Head of caudate nucleus (tissue), 42 donors: ENCODE results near the gene HEPACAM.

Experiments
- DNase-seq, 42 donors: peaks; one replicate each; pipeline versions ENCODE4 v3.0.0 to v3.0.0-alpha.2; 2020 to 2021; ENCODE audit warnings: mixed read lengths in 7 of 42
- intact Hi-C: fragments of 100-400 bp; cut with DNase I; formaldehyde crosslinking; loops from one replicate; pipeline ENCODE4 v1.15.0; 2022

The HEPACAM gene

DNA sequence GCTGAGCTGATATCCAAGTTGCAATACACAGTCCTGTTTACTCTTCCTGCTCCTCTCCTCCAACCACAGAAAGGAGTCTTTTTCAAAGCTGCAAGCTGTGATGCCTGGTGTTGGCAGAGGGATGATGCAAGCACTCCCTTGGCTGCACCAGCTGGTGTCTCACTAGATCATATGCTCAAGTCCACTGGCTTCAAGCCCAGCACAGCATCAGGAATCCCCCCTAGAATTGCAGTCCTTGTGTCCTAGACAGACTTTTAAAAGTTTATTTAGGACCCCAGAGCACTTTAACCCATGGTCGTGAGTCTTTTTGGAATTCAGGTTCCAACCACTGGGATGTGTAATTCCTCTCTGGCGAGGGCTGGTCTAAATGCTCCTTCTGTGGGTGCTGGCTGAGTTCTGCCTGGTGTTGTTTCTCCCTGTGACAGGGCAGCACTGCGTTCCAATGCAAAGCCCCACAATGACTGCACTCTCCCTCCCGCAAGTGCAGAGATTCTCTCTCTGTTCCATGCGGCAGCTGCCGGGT lies 18.7 kb downstream of the HEPACAM start:
- peak; percentile 51 to 93 (median 78) for DNase-seq
- intact Hi-C loops = no loop called here

DNA sequence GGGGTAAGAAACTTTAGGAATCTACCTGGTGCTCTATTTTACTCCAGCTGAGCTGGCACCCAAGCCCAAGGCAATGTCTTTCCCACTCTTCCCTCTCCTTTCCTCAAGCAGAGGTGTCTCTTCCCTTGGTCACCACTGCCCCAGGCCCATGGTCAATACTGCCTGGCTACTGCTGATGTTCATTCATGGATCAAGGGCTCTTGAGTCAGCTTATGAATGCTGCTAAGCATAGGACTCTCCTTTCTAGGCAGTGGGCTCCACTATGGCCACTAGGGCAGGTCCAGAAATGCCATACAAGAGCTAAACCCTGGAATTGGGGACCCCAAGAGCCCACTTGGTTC lies 19.5 kb downstream of the HEPACAM start:
- no peak for DNase-seq
- intact Hi-C loops = no loop called here

DNA sequence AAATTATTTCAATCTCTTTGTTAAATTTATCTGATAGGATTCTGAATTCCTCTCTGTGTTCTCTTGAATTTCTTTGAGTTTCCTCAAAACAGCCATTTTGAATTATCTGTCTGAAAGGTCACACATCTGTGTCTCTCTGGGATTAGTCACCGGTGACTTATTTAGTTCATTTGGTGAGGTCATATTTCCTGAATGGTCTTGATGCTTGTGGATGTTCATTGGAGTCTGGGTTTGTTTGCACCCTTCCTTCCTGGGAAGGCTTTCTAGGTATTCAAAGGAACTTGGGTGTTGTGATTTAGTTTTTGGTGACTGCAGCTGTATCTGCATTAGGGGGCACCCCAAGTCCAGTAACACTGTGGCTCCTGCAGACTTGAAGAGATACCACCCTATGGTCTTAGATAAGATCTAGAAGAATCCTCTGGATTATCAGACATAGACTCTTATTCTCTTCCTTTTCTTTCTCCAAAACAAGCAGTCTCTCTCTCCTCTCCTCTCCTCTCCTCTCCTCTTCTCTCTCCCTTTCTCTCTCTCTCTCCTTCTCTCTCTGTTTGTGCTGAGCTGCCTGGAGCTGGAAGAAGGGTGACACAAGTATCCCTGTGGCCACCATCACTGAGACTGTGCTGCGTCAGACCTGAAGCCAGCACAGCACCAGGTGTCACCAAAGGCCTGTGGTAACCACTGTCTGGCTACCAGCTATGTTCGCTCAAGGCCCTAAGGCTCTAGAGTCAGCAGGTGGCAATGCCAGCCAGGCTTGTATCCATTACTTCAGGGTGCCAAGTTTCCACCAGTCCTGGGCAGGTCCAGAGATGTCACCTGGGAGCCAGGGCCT lies 20.1 kb downstream of the HEPACAM start:
- intact Hi-C loops = no loop called here
- DNase-seq = peak in 2 of 42 donors; percentile 2 to 51

DNA sequence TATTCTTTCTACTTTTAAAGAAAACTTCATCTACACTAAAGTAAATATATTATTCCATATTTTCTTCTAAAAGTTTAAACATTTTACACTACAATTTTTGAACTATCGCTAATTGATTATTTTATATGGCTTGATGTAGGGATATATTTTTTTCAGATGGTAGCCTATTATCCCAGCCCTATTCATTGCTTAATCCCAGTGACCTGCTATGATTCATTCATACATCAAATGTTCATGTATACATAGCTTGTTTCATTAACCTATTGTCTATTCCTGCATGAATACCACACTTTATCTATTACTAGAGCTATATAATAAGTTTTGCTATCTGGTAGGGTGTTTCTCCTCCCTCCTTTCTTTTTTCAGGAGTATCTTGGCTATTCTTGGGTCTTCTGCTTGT lies 33.2 kb downstream of the HEPACAM start:
- intact Hi-C loops = no loop called here
- no peak for DNase-seq

DNA sequence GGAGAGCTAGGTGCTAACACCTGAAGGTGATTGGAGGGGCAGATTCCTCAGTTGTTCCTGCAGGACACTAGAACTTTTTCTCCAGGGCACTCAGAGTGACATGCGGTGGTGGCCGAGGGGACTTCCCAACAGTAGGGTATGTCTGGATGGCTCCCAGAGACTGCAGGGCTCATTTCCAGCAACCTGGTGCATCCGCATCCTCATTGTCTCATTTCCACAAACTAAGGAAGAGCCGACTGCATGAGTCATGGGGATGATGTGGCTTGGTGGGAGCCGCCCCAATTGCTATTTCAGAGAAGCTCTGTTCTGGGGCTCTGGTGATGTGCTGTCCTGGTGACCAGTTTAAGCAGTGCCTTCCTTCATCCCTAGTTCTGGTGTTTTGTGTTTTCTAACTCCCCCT lies 35.4 kb downstream of the HEPACAM start:
- DNase-seq = peak in 6 of 42 donors; percentile 3 to 62 (median 32)
- intact Hi-C loops = no loop called here

- intact Hi-C loops = no loop called here
- DNase-seq = peak in 4 of 42 donors; percentile 3 to 57 (median 14)
These were observed 36.3 kb downstream of the HEPACAM start for GRCh38 chr11:124899383-124900145.

- peak in 40 of 42 donors; percentile 39 to 84 (median 62) for DNase-seq
- intact Hi-C loops = no loop called here
These were observed 37.1 kb downstream of the HEPACAM start for GRCh38 chr11:124898711-124899110.

DNA sequence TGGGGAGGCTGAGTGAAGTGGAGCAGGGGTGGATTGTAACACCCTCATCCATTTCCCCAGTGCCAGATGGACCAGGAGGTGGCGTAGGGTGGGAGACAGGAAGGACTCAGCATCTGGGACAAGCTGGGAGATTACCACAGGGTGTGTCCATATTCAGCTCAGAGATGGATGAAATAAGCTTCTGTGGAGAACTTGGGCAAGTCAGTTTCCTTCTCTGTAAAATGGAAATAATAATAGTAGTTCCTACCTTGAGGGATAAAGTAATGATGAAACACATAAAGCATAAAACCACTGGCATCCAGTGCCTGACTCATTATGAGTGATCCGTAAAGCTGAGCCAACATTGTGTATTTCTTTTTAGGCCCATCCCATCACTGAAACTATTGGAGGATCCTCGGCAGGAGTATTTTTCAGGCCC lies 37.6 kb downstream of the HEPACAM start:
- intact Hi-C loops = no loop called here
- DNase-seq = peak in 4 of 42 donors; percentile 3 to 51 (median 17)

- intact Hi-C loops = no loop called here
These were observed 38.1 kb downstream of the HEPACAM start, which contains the start of gene ROBO4 for GRCh38 chr11:124897674-124898262. Gene ROBO4, minus strand, starts transcription at chr11:124897865. Its CDS starts 70 bp downstream, at chr11:124897795.

GRCh38 chr11:124896821-124897391 lies 38.9 kb downstream of the HEPACAM start:
- intact Hi-C loops = no loop called here
- DNase-seq = peak in 5 of 42 donors; percentile 7 to 41 (median 20)

More at GRCh38 chr11:124897674-124898262, 38.1 kb downstream of the HEPACAM start, which contains the start of gene ROBO4:
- DNase-seq = peak in 6 of 42 donors; percentile 24 to 46 (median 32)

DNA sequence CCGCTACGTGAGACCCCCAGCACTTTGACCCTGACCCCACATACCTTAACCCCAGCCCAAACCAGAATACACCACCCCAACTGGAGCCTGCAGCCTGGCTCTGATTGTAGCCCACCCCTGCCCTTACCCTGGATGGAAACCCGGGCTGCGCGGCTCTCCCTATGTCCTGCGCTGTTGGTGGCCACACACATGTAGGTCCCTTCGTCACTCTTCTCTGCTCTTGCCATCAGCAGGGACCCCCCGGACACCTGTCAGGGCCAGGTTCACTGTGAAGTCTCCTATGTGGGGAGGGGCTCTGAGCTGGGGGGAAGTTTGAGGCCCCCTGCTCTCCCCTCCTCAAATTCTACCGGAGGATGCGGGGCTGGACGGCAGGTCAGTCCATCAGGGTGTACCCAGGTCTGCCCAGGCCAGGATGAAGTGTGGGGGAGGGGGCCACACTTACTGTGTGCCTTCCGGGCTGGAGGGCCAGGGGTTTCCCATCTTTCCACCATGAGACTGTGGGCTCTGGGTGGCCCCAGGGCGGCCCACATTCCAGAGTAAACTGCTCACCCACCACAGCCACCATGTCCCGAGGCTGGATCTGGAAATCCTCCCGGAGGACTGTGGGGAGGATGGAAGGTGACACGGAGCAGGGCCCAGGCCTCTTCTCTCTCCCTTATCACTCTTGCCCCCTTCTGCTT lies 39.6 kb downstream of the HEPACAM start:
- DNase-seq = peak in 3 of 42 donors; percentile 0 to 27 (median 6)
- intact Hi-C loops = no loop called here

GRCh38 chr11:124895471-124895971 lies 40.3 kb downstream of the HEPACAM start:
- intact Hi-C loops = no loop called here
- peak in 3 of 42 donors; percentile 6 to 28 (median 8) for DNase-seq

DNA sequence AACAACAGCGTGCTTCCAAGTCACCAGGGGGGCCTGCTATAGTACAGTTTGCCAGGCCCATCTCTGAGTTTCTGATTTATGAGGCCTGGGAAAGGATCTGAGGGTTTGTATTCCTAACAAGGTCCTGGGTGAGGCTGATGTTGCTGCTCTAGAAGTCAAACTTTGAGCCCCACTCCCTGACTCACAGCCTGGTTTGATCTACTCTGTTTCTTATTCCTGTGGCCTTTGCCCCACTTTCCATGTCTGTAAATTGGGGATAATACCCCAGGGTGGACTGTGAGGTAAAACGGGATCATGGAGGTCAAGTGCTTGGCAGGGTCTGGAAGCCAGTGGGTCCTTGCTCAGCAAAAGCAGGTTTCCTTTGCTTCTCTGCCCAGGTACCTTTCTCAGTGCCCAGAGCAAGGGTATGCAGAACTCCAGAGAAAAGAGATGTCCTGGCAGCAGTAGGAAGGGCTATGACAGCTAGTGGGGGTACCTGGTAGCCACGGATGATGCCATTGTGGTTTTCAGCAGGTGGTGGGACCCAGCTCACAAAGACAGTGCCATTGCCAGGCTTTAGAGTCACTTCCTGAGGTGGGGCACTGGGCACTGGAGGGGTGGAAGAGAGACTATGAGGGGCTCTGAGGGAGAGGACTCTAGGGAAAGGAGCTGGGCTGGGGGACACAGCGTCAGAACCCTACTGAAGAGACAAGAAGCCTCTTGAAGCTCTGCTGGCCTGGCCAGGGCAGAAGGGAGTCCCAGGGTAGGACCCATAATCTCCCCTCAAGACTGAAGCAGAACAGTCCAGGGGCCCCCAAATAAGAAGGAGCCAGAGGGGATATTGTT lies 41.0 kb downstream of the HEPACAM start:
- DNase-seq = peak in 4 of 42 donors; percentile 3 to 34 (median 6)
- intact Hi-C loops = no loop called here

DNA sequence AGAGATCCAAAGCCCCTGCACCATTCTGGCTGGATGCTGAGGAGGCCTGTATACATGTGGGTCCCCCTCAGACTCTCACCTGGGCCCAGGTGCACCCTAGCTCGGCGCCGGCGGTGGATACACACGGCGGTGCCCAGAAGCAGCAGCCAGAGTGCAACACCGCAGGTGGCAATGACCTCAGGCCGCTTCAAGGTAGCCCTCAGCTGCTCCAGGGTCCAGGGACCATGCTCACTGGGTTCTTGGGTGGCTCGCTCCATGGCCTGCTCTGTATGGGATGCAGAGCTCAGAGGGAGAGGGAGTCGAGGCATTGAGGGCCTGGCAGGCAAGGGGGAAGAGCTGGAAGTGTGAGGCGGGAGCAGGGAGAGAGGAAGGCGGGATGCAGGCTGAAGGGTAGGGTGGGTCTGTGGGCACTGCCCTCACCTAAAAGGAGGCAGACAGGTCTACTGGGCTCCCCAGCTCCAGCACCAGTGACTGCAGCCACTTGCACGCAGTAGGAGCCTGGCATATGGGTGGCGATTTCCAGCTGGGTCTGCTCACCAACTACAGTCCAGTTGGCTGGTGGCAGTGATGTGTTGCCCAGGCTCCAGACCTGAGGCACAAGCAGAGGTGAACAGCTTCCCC lies 42.0 kb downstream of the HEPACAM start:
- peak in 5 of 42 donors; percentile 4 to 36 (median 14) for DNase-seq
- intact Hi-C loops = no loop called here

DNA sequence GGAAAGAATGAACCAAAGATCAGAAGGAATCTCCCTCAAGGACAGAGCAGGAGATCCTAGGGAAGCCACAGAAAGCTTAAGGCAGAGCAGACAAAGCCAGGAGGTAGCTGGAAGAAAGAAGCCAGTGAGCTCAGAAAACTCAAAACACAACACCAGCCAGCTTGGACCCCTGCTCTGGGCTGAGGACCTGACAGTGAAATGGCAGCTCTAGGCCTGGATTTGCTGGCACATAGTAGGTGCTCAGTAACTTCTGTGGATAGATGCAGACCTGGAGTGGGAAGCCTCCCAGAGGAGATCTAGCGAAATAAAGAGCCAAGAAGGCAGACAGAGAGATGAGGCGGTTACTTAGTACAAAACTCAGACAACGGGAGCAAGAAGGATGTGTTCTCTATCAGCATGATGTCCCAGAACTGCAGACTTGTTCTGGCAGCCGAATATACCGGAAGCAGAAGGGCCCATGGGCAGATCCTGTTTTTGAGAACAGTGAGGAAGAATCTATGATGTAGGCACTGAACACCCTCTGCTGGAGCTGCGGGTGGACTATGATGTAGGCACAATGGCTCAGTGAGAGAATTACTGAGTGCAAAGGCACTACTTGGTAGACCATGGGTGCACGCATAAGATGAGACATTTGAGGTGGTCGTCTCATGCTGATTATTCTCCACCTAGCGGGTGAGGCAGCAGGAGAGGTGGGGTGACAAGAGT lies 42.9 kb downstream of the HEPACAM start:
- intact Hi-C loops = no loop called here
- DNase-seq = peak in 9 of 42 donors; percentile 17 to 53 (median 35)

DNA sequence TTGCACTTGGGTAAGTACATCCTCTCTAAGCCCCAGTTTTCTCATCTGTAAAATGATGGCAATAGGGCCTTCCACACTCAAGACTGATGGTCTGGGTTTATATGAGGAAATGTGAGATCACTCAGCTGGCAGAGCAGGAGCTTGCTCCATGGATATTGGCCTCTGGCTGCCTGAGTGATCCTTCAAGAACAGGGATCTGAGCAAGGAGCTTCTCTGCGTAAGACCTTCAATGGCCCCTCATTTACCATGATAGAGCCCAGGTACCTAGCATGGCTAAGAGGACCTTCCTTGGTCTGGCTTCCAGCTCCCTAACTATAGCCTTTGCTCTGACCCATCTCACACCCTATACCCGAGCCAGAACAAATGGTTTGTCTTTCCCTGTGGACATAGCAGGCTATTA lies 43.7 kb downstream of the HEPACAM start:
- DNase-seq = peak in 3 of 42 donors; percentile 2 to 30 (median 3)
- intact Hi-C loops = no loop called here
